B cell (primary cell): ENCODE results near the gene PRR14. TPM values are rescaled to one million over a fixed set of nuclear protein-coding genes. Genes with fewer than 3 reads are reported as not detected.

Experiments
- ATAC-seq: fragments of 200-7000 bp; cut with Tn5 transposase; one replicate; pipeline ENCODE4 v1.10.0; 2021; ENCODE audit warnings: low read depth, mild to moderate bottlenecking, moderate number of reproducible peaks, moderate library complexity
- CTCF ChIA-PET: fragments of 350-600 bp; sonication (Branson Sonifier 250); formaldehyde crosslinking; loops from one replicate; lab custom pipeline; 2021; ENCODE audit warnings: antibody characterized with exemption, inconsistent platforms; lab: Charles Lee
- POLR2A ChIA-PET: fragments of 350-600 bp; sonication (Branson Sonifier 250); formaldehyde crosslinking; loops from one replicate; lab custom pipeline; 2021; ENCODE audit warnings: antibody characterized with exemption; lab: Charles Lee
- DNase-seq: peaks from one replicate; pipeline ENCODE4 v3.0.0; 2013
- H2AFZ ChIP-seq: 2 replicates; pipeline ENCODE4 v1.6.1; 2012; ENCODE audit warnings: mild to moderate bottlenecking, low read depth, low read length; ENCODE audit not compliant: insufficient read depth, poor library complexity, severe bottlenecking
- H3K27ac ChIP-seq, 2 donors: 1 replicate in 1 of 2; 2 replicates in 1 of 2; pipeline ENCODE4 v1.5.1; 2012 to 2013; ENCODE audit warnings: low read length in 2 of 2, mild to moderate bottlenecking in 2 of 2, moderate library complexity in 1 of 2
- H3K27me3 ChIP-seq, 4 experiments: fragments of 200-600 bp in 1 of 4; sonication (generic) in 1 of 4; replicated peaks in 1 of 4; 1 replicate in 2 of 4; 2 replicates in 2 of 4; pipeline versions ENCODE4 v1.6.1 to v1.7.0; 2013 to 2016; ENCODE audit warnings: low read length in 3 of 4, mild to moderate bottlenecking in 2 of 4, mixed read lengths in 1 of 4, moderate library complexity in 1 of 4; ENCODE audit not compliant: insufficient read depth in 4 of 4, control insufficient read depth in 3 of 4; ENCODE audit errors: control extremely low read depth in 1 of 4
- H3K36me3 ChIP-seq, 2 experiments: replicated peaks in 1 of 2; 1 replicate in 1 of 2; 2 replicates in 1 of 2; pipeline versions ENCODE4 v1.6.1 to v1.7.1; 2013; ENCODE audit warnings: low read length in 1 of 2; ENCODE audit not compliant: insufficient read depth in 2 of 2, control insufficient read depth in 1 of 2; ENCODE audit errors: control extremely low read depth in 1 of 2, extremely low read depth in 1 of 2
- H3K4me1 ChIP-seq, 2 donors: fragments of 200-600 bp in 1 of 2; sonication (generic) in 1 of 2; 1 replicate in 1 of 2; 2 replicates in 1 of 2; pipeline versions ENCODE4 v1.5.1 to v1.6.1; 2013 to 2017; ENCODE audit warnings: low read length in 2 of 2; ENCODE audit not compliant: control insufficient read depth in 2 of 2, insufficient read depth in 2 of 2
- H3K4me2 ChIP-seq: replicated peaks from 2 replicates; pipeline ENCODE3; 2012; ENCODE audit warnings: mild to moderate bottlenecking, low read depth, low read length; ENCODE audit not compliant: poor library complexity, severe bottlenecking
- H3K4me3 ChIP-seq, 5 experiments: fragments of 200-600 bp in 1 of 5; sonication (generic) in 1 of 5; 1 replicate in 3 of 5; 2 replicates in 2 of 5; pipeline versions ENCODE4 v1.5.1 to v1.7.0; 2011 to 2016; ENCODE audit warnings: low read length in 4 of 5, mild to moderate bottlenecking in 4 of 5, low read depth in 2 of 5, control low read depth in 1 of 5, moderate library complexity in 1 of 5; ENCODE audit not compliant: insufficient read depth in 1 of 5; ENCODE audit errors: control extremely low read depth in 1 of 5, extremely low read depth in 1 of 5
- H3K79me2 ChIP-seq: fragments of 200-600 bp; sonication (generic); one replicate; pipeline ENCODE4 v1.6.0; 2016; ENCODE audit warnings: low read length; ENCODE audit not compliant: control insufficient read depth, insufficient read depth
- H3K9ac ChIP-seq: fragments of 200-600 bp; sonication (generic); 2 replicates; pipeline ENCODE4 v1.6.1; 2017; ENCODE audit warnings: mild to moderate bottlenecking, low read length, moderate library complexity
- H3K9me3 ChIP-seq, 3 donors: one replicate each; pipeline versions ENCODE4 v1.6.1 to v1.7.1; 2013; ENCODE audit warnings: low read length in 2 of 3; ENCODE audit not compliant: control insufficient read depth in 2 of 3, insufficient read depth in 1 of 3; ENCODE audit errors: control extremely low read depth in 1 of 3
- H4K20me1 ChIP-seq: 2 replicates; pipeline ENCODE4 v1.6.0; 2012; ENCODE audit warnings: mild to moderate bottlenecking, low read length; ENCODE audit not compliant: insufficient read depth, control insufficient read depth, poor library complexity, severe bottlenecking
- H3K27ac Mint-ChIP-seq: one replicate; pipeline ENCODE4 v1.8.0; 2021; ENCODE audit warnings: mixed read lengths
- H3K27me3 Mint-ChIP-seq: one replicate; pipeline ENCODE4 v1.8.0; 2021; ENCODE audit warnings: mixed read lengths
- H3K4me1 Mint-ChIP-seq: one replicate; pipeline ENCODE4 v1.8.0; 2021; ENCODE audit warnings: mixed read lengths
- H3K4me3 Mint-ChIP-seq: one replicate; pipeline ENCODE4 v1.8.0; 2021; ENCODE audit warnings: mixed read lengths
- H3K9me3 Mint-ChIP-seq: one replicate; pipeline ENCODE4 v1.8.0; 2022; ENCODE audit warnings: mixed read lengths; ENCODE audit not compliant: insufficient read depth
- CTCF ChIP-seq: fragments of 200-600 bp; IDR thresholded peaks from one replicate; pipeline ENCODE4 v1.8.0; 2022; ENCODE audit warnings: antibody characterized with exemption, mild to moderate bottlenecking
- EZH2 ChIP-seq: IDR thresholded peaks from 2 replicates; pipeline ENCODE4 v1.6.1; 2012; ENCODE audit warnings: borderline replicate concordance, low read depth, mild to moderate bottlenecking, moderate library complexity, low read length; ENCODE audit not compliant: insufficient read depth, poor library complexity, severe bottlenecking
- WGBS: methylation state at CpG from one replicate; pipeline ENCODE4 v1.1.5; 2013; ENCODE audit warnings: missing lambda C conversion rate; ENCODE audit not compliant: insufficient coverage; 5-methylcytosine and 5-hydroxymethylcytosine counted together
- intact Hi-C: fragments of 100-400 bp; cut with micrococcal nuclease; formaldehyde crosslinking; loops from one replicate; pipeline ENCODE4 v1.10.0; 2022
- polyA plus RNA-seq: library from polyadenylated mRNA; depleted of rRNA; stranded (reverse); fragments of >200 nt; gene quantifications from 2 replicates; pipeline ENCODE4 v1.2.3, GENCODE V29; 2012
- total RNA-seq, 2 donors: library from RNA; stranded (reverse); fragments of 120-200 nt in 1 of 2; gene quantifications; 1 replicate in 1 of 2; 2 replicates in 1 of 2; pipeline versions ENCODE4 v1.2.3 to v1.2.4, GENCODE V29; 2013 to 2022

Gene PRR14
- total and polyA plus RNA-seq, 2 donors (not counting 1 experiment from before 2014, with no cell fraction given) = 62.4 to 95.8 TPM

- TF ChIP-seq EZH2 = no peak
- no peak for TF ChIP-seq CTCF
- Histone ChIP-seq H3K27me3 (no peaks in the 10 kb centered on the region), H4K20me1 (peaks cover 34% of the 10 kb centered on the region), H3K4me1 (peaks cover 15 to 20% of the 10 kb centered on the region in 2 donors), H3K79me2 (peaks cover 49% of the 10 kb centered on the region), H3K4me3 (peak within 1 kb of the TSS; percentile 17 to 100 (median 96)), H3K9ac (peak within 1 kb of the TSS; percentile 100), H3K27ac (peak within 1 kb of the TSS; percentile 100), H3K4me2 (peak within 1 kb of the TSS; percentile 92), H2AFZ (peak within 1 kb of the TSS; percentile 86), H3K36me3 (peaks cover 7 to 34% of the 10 kb centered on the region in 2 experiments), H3K9me3 (no peaks in the 10 kb centered on the region)
- H3K4me1 Mint-ChIP-seq = peaks cover 24% of the 10 kb centered on the region
- no peaks in the 10 kb centered on the region for H3K27me3 Mint-ChIP-seq
- CTCF ChIA-PET = interaction anchor here (0.6 to 0.7 kb wide), 2 partner anchors 68 to 174 kb away, joined by 3 read pairs; no protein-coding TSS in a partner anchor
- under 1% methylated on average over 51 of the region's 57 CpGs for WGBS
- intact Hi-C loops = loop anchor here (1.0 to 10.0 kb wide), 15 partner anchors 18 to 727 kb away; partner anchors contain the start of genes ALDOA, CFAP119, DCTPP1 and FBRS
- DNase-seq = no peak
- peak within 1 kb of the TSS; percentile 95 for H3K4me3 Mint-ChIP-seq
- peak; percentile 34 for ATAC-seq
- H3K9me3 Mint-ChIP-seq = no peaks in the 10 kb centered on the region
- peak within 1 kb of the TSS; percentile 100 for H3K27ac Mint-ChIP-seq
- POLR2A ChIA-PET = interaction anchor here (0.6 to 3.4 kb wide), 4 partner anchors 25 to 202 kb away, joined by 3 to 41 read pairs (median 4); partner anchors contain the start of genes FBRS and PHKG2
Observed at GRCh38 chr16:30698816-30699614, 48.3 kb downstream of the PRR14 start, which contains the start of gene SRCAP. Gene SRCAP (plus strand): TSS chr16:30699171. CDS start chr16:30700825, 1,654 bp downstream.
